Lower lobe of right lung (tissue), 2 donors: ENCODE results near the gene CTRB2. TPM values are rescaled to one million over a fixed set of nuclear protein-coding genes. Genes with fewer than 3 reads are reported as not detected.

Experiments used
- ATAC-seq, 2 donors: fragments of 200-7000 bp; cut with Tn5 transposase; one replicate each; pipeline ENCODE4 v1.9.1; 2020 to 2022; ENCODE audit warnings: mild to moderate bottlenecking in 2 of 2, moderate library complexity in 2 of 2
- DNase-seq: peaks from one replicate; pipeline ENCODE4 v3.0.0-alpha.2; 2020
- H3K27ac ChIP-seq: fragments of 200-600 bp; one replicate; pipeline ENCODE4 v1.8.0; 2022
- H3K27me3 ChIP-seq: fragments of 200-600 bp; one replicate; pipeline ENCODE4 v1.8.0; 2022; ENCODE audit warnings: low read depth
- H3K36me3 ChIP-seq: fragments of 200-600 bp; one replicate; pipeline ENCODE4 v1.8.0; 2022; ENCODE audit warnings: mild to moderate bottlenecking
- H3K4me1 ChIP-seq: fragments of 200-600 bp; one replicate; pipeline ENCODE4 v1.8.0; 2022
- H3K4me3 ChIP-seq: fragments of 200-600 bp; one replicate; pipeline ENCODE4 v1.8.0; 2022; ENCODE audit warnings: mild to moderate bottlenecking
- H3K9me3 ChIP-seq: fragments of 200-600 bp; one replicate; pipeline ENCODE4 v1.8.0; 2022
- intact Hi-C: fragments of 100-400 bp; cut with DNase I; formaldehyde crosslinking; loops from one replicate; pipeline ENCODE4 v1.11.0; 2022
- total RNA-seq: library from RNA; stranded (reverse); fragmentation: NEBNext Ultra II Directional; extraction: Animal tissue kit (Norgen Biotek cat#: 25700); gene quantifications from one replicate; pipeline ENCODE4 v1.2.1, GENCODE V29; 2021
- TF ChIP-seq, protein P1 (sequence below): fragments of 200-600 bp; IDR thresholded peaks from one replicate; pipeline ENCODE4 v1.8.0; 2022; ENCODE audit warnings: antibody characterized with exemption, mild to moderate bottlenecking
- donor health status: DM: no; HTN: yes; CAD: no; lungs with severe emphysema.

CTRB2 gene
- total RNA-seq, 1 donor from 2014 or later, result 0.44 TPM

DNA sequence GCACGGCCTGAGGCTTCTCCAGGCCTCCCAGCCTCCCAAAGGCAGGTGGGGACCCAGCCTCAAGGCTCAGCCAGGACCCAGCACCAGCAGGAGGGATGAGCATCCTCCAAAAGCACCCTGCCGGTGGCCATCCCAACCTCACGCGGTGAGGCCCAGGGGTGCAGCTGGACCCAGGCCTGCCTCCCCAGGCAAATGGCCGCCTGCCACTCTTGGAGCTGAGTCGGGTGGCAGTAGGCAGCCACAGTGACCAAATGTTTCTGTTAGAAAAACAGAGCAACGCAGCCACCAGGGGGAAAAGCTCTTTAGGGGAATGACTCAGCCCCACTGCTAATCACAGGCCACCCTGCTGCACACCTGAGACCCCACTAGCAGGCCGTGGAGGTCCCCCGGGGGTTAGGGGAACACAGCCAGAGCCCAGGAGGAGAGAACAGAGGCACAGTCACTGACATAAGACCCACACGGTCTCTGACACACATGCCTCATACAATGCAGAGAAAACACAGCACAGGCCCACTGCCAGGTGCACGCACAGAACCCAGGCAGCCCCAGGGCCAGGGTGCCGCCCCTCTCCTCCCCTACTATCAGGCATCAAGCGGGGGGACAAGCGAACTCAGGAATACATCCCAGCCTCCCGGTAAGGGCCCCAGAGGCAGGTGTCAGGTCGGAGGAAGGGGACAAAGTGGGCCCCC lies 32.0 kb upstream of the CTRB2 start:
- TF ChIP-seq, protein P1, sequence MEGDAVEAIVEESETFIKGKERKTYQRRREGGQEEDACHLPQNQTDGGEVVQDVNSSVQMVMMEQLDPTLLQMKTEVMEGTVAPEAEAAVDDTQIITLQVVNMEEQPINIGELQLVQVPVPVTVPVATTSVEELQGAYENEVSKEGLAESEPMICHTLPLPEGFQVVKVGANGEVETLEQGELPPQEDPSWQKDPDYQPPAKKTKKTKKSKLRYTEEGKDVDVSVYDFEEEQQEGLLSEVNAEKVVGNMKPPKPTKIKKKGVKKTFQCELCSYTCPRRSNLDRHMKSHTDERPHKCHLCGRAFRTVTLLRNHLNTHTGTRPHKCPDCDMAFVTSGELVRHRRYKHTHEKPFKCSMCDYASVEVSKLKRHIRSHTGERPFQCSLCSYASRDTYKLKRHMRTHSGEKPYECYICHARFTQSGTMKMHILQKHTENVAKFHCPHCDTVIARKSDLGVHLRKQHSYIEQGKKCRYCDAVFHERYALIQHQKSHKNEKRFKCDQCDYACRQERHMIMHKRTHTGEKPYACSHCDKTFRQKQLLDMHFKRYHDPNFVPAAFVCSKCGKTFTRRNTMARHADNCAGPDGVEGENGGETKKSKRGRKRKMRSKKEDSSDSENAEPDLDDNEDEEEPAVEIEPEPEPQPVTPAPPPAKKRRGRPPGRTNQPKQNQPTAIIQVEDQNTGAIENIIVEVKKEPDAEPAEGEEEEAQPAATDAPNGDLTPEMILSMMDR, result no peak
- intact Hi-C loops, result loop anchor here (10.0 kb wide), 1 partner anchor 146 kb away; no protein-coding TSS in a partner anchor
- peaks cover 64% of the 10 kb centered on the region for H3K36me3 ChIP-seq
- no peaks in the 10 kb centered on the region for H3K9me3 ChIP-seq
- ATAC-seq (no peak), DNase-seq (no peak)
- peaks cover 40% of the 10 kb centered on the region for H3K4me1 ChIP-seq
- H3K27me3 ChIP-seq, result no peaks in the 10 kb centered on the region
- H3K27ac ChIP-seq, result peak overlapping the region; percentile 44
- no peak overlapping the region for H3K4me3 ChIP-seq

DNA sequence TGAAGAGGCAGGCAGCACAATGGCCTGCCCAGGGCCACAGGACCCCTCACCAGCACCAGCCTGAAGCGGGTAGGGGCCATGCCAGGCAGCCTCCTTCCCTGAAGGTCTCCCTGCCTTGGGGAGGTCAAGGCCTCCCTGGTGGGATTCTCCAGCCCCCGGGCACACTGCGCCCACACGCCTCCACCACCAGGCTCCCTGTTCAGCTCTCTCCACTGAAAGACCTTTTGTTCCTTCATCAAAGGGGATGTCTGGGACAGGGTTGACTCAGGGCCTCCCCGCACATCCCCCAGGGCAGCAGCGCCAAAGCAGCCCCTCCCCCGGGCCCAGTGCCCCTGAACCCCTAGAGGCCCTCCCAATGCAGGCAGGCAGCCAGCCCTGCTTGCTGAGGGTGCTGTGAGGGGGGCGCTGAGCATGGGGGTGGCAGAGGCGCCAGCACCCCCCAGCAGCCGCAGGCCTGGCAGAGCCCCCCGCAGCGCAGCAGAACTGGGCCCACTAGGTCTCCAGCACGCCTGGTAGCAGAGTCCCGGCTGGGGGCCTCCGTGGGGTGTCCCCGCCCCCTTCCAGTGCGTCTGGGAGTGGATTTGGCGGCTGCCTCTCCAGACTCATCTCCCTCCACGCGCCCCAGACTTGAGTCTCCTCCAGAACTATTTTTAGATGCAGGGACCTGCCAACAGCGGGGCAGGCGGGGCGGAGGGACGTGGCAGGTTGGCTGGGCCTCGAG lies 31.3 kb upstream of the CTRB2 start:
- peak; percentile 61 for DNase-seq
- H3K4me1 ChIP-seq, result peaks cover 38% of the 10 kb centered on the region
- peak overlapping the region; percentile 46 for H3K27ac ChIP-seq
- intact Hi-C loops, result loop anchor here (10.0 kb wide), 1 partner anchor 147 kb away; no protein-coding TSS in a partner anchor
- H3K4me3 ChIP-seq, result no peak overlapping the region
- H3K36me3 ChIP-seq, result peaks cover 69% of the 10 kb centered on the region
- ATAC-seq, result peak; percentile 36 to 58
- TF ChIP-seq, protein P1, result no peak
- no peaks in the 10 kb centered on the region for H3K27me3 ChIP-seq
- no peaks in the 10 kb centered on the region for H3K9me3 ChIP-seq

DNA sequence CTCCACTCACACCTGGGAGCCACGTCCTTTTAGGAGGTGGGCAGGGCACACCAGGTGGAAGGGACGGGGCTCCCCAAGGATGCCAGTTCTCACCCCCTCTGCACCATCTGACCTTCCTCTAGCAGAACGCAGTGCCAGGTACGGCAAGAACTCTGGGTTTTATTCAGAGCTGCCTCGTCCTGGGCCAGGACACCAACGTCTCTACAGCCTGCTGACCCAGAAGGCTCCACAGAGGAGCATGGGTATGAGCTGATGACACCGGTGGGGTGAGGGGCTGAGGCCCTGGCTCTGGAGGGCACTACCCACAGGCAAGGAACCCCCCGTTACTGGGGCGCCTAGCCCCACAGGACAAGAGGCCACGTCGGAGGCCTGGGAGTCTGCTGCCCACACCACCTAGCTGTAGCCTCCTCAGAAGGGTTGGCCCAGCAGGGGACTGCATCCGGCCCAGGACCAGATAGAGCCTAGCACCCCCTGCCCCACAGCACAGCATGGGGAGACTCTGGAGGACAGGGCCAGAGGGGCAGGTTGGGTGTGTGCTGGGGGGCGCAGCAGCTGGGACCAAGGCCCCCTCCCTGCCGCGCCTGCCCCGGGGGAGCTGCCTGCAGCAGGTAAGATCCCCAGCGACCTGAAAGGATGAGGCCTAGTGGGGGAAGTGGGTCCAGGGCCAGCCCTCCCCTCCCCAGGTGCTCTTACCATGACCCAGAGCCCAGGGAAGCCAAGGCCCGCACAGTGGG lies 30.6 kb upstream of the CTRB2 start:
- peak overlapping the region; percentile 46 for H3K27ac ChIP-seq
- TF ChIP-seq, protein P1, result no peak
- no peaks in the 10 kb centered on the region for H3K9me3 ChIP-seq
- H3K36me3 ChIP-seq, result peaks cover 71% of the 10 kb centered on the region
- intact Hi-C loops, result loop anchor here (10.0 kb wide), 1 partner anchor 147 kb away; no protein-coding TSS in a partner anchor
- ATAC-seq (no peak), DNase-seq (peak; percentile 47)
- no peaks in the 10 kb centered on the region for H3K27me3 ChIP-seq
- no peak overlapping the region for H3K4me3 ChIP-seq
- peaks cover 36% of the 10 kb centered on the region for H3K4me1 ChIP-seq

DNA sequence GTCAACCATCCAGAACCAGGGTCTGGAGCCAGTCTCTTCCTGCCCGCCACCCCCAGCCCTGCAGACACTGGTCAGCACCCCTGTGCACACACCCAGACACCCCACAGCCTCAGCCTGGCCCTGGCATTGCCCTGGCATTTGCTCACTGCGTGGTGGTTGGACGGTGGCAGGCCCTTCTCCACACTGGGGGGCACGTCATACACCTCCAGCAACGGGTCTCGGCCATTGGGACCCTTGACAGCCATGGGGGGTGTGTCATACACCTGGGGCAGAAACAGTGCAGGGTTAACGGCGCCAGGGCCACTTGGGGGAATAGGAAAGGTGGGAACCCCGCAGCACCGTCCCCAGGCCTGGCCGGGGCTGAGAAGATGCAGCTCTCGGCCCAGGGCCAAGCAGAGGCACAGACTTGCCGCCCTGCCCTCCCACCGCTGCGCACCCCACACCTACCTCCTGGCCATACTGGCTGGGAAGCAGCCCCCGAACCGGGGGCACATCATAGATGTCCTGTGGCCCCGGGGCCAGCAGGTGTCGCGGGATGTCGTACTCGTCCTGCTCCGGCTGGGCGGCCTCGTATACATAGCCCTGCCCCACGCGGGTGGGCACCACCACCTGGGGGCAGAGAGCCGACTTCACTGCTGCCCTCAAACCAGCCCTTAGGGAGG lies 29.9 kb upstream of the CTRB2 start:
- Histone ChIP-seq H3K36me3 (peaks cover 70% of the 10 kb centered on the region), H3K27ac (no peak overlapping the region), H3K27me3 (no peaks in the 10 kb centered on the region), H3K9me3 (no peaks in the 10 kb centered on the region), H3K4me3 (no peak overlapping the region), H3K4me1 (peaks cover 36% of the 10 kb centered on the region)
- no peak for DNase-seq
- ATAC-seq, result no peak
- intact Hi-C loops, result loop anchor here (10.0 kb wide), 1 partner anchor 148 kb away; no protein-coding TSS in a partner anchor
- TF ChIP-seq, protein P1, result no peak

DNA sequence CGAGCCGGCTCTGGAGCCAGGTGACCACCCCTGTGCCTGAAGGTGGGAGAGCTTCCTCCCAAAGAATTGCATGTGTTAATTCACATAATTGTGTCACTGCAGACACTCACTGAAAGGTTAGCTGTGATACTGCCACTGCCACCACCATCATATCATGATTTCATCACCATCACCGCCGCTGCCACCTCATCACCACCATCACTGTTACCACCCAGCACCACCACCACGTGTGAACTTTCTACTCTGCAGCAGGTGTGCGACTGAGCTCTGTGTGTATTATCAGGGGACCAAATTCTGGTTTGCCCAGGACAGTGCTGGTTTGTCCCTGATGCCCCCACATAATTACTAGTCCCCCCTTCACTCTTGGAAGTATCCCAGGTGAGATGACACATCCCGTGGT lies 29.3 kb upstream of the CTRB2 start:
- TF ChIP-seq, protein P1, result no peak
- intact Hi-C loops, result loop anchor here (10.0 kb wide), 1 partner anchor 149 kb away; no protein-coding TSS in a partner anchor
- ATAC-seq (no peak), DNase-seq (no peak)
- H3K27ac ChIP-seq, result no peak overlapping the region
- H3K4me3 ChIP-seq, result no peak overlapping the region
- H3K27me3 ChIP-seq, result no peaks in the 10 kb centered on the region
- peaks cover 36% of the 10 kb centered on the region for H3K4me1 ChIP-seq
- H3K36me3 ChIP-seq, result peaks cover 70% of the 10 kb centered on the region
- H3K9me3 ChIP-seq, result no peaks in the 10 kb centered on the region
